Measurements from ENCODE around the gene STAP2.
A peak's percentile ranks its signal among the peaks of the same experiment; 100 is the strongest.

STAP2 gene

DNA sequence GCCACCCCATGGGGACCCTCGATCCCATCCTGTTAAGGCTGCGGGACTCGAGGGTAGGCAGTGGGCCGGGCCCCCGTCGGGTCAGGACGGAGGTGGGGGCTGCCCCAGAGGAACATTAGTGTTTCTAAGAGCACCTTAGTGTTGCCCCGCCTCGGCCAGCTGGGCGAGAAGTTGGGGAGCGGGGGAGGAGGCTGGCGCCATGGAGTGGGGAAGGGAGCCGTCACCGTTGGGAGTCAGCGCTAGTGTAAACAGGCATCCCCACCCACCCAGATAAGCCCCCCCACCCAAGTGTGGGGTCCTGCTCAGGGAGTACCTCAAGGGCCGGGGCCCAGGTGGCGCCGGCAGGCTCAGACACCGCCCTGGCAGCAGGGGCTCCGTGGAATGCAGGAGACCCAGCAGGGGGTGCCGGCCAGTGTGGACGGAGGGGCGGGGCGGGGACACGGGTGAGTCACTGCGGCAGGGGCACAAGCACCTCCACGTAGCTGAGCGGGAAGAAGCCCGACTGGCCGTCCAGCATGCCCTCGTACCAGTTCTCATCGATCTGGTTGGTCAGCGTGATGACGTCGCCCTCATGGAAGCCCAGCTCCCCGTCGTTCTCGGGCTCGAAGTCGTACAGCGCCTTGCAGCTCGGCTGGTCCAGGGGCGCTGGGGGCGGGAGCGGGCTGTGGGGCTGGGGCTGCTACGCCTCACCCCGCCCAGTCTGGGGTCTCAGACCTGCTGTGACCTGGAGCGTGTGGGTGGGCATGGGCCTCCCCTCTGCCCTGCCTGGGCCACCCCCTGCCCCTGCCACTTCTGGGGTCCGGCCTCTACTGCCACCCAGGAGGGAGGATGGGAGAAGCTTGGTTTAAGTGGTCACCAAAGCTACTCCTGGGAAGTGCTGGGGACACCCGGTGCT is 22.8 kb upstream of the STAP2 start:
- Histone ChIP-seq H3K4me3 (ENCODE audit: low read depth, low read length) (no peak overlapping the region), H3K27me3 (ENCODE audit: control insufficient read depth, insufficient read depth, low read length) (no peaks in the 10 kb centered on the region), H3K9me3 (ENCODE audit: control insufficient read depth, insufficient read depth, low read length) (no peaks in the 10 kb centered on the region), H3K27ac (ENCODE audit: low read depth, low read length) (peak overlapping the region; percentile 64), H3K36me3 (ENCODE audit: control insufficient read depth, insufficient read depth, low read length) (peaks cover 70% of the 10 kb centered on the region), H3K4me1 (ENCODE audit: control insufficient read depth, insufficient read depth, low read length) (0 out of 2 replicates have a peak, but pooled peaks cover 2% of the 10 kb centered on the region), H3K9ac (ENCODE audit: low read depth, low read length) (no peak overlapping the region)

GRCh38 chr19:4360641-4361151 is 22.1 kb upstream of the STAP2 start:
- H3K27ac ChIP-seq (ENCODE audit: low read depth, low read length): no peak overlapping the region
- no peaks in the 10 kb centered on the region for H3K27me3 ChIP-seq (ENCODE audit: control insufficient read depth, insufficient read depth, low read length)
- peaks cover 67% of the 10 kb centered on the region for H3K36me3 ChIP-seq (ENCODE audit: control insufficient read depth, insufficient read depth, low read length)
- no peak overlapping the region for H3K9ac ChIP-seq (ENCODE audit: low read depth, low read length)
- no peaks in the 10 kb centered on the region for H3K9me3 ChIP-seq (ENCODE audit: control insufficient read depth, insufficient read depth, low read length)
- no peak overlapping the region for H3K4me3 ChIP-seq (ENCODE audit: low read depth, low read length)
- H3K4me1 ChIP-seq (ENCODE audit: control insufficient read depth, insufficient read depth, low read length): 0 out of 2 replicates have a peak, but pooled peaks cover 2% of the 10 kb centered on the region

GRCh38 chr19:4360081-4360569 is 21.5 kb upstream of the STAP2 start:
- no peak overlapping the region for H3K9ac ChIP-seq (ENCODE audit: low read depth, low read length)
- H3K27ac ChIP-seq (ENCODE audit: low read depth, low read length): peak overlapping the region; percentile 17
- peaks cover 63% of the 10 kb centered on the region for H3K36me3 ChIP-seq (ENCODE audit: control insufficient read depth, insufficient read depth, low read length)
- no peak overlapping the region for H3K4me3 ChIP-seq (ENCODE audit: low read depth, low read length)
- H3K9me3 ChIP-seq (ENCODE audit: control insufficient read depth, insufficient read depth, low read length): no peaks in the 10 kb centered on the region
- H3K27me3 ChIP-seq (ENCODE audit: control insufficient read depth, insufficient read depth, low read length): no peaks in the 10 kb centered on the region
- H3K4me1 ChIP-seq (ENCODE audit: control insufficient read depth, insufficient read depth, low read length): 0 out of 2 replicates have a peak, but pooled peaks cover 2% of the 10 kb centered on the region

DNA sequence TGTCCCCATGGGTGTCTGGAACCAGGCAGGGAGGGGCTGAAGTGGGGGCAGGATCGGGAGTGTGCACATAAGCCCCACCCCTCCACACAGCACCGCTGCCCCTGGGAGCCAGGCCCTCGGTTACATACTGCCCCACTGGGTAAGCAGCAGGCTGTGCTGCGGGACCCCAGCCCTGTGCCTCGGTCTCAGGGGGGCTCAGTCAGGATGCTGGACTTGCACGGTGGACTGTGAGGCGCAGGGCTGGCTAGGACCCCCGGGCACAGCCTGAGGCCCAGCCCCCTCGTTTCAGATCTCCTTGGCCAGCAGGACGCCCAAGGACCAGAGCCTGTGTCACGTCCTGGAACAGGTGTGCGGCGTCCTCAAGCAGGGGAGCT is 21.0 kb upstream of the STAP2 start:
- no peaks in the 10 kb centered on the region for H3K9me3 ChIP-seq (ENCODE audit: control insufficient read depth, insufficient read depth, low read length)
- peaks cover 60% of the 10 kb centered on the region for H3K36me3 ChIP-seq (ENCODE audit: control insufficient read depth, insufficient read depth, low read length)
- no peak overlapping the region for H3K4me3 ChIP-seq (ENCODE audit: low read depth, low read length)
- 0 out of 2 replicates have a peak, but pooled peaks cover 2% of the 10 kb centered on the region for H3K4me1 ChIP-seq (ENCODE audit: control insufficient read depth, insufficient read depth, low read length)
- H3K27ac ChIP-seq (ENCODE audit: low read depth, low read length): no peak overlapping the region
- no peaks in the 10 kb centered on the region for H3K27me3 ChIP-seq (ENCODE audit: control insufficient read depth, insufficient read depth, low read length)
- H3K9ac ChIP-seq (ENCODE audit: low read depth, low read length): no peak overlapping the region

DNA sequence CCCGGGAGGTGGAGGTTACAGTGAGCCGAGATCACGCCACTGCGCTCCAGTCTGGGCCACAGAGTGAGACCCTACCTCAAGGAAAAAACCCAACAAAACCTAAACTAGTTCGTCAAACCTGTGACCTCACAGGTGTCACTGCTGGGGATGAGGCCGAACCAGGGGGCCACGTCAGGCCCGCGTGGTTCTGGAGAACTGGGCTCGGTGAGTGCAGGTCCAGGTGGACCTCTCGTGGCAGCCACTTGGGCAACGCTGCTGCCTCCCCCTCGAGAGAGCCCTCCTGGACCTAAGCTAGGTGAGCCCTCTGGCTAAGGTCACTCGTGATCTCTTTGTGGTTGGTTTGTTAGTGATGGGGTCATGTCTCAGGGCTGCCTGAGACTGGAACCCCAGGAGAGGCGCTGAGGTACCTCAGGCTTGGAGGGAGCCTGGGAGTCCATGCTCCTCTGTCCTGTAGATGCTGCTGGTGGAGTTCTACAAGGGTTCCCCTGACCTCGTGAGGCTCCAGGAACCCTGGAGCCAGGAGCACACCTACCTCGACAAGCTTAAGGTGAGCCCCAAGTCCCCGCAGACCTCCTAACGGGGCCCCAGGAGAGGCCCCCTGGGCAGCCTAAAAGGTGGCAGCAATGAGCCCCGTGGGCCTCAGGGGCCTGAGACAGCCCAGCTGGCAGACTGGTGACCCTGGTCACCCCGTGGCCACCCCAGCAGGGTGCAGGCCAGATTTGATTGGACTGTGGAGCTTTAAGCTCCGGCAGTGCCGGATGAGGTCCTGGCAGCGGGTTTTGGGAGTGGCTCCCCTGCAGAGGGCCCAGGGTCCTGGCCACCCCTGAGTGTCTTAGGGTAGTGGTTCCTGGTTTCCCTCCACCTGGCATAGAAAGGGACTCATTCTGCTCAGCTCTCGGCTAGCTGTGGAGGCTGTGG is 20.3 kb upstream of the STAP2 start:
- no peak overlapping the region for H3K27ac ChIP-seq (ENCODE audit: low read depth, low read length)
- no peaks in the 10 kb centered on the region for H3K9me3 ChIP-seq (ENCODE audit: control insufficient read depth, insufficient read depth, low read length)
- H3K36me3 ChIP-seq (ENCODE audit: control insufficient read depth, insufficient read depth, low read length): peaks cover 61% of the 10 kb centered on the region
- H3K9ac ChIP-seq (ENCODE audit: low read depth, low read length): no peak overlapping the region
- no peaks in the 10 kb centered on the region for H3K27me3 ChIP-seq (ENCODE audit: control insufficient read depth, insufficient read depth, low read length)
- no peak overlapping the region for H3K4me3 ChIP-seq (ENCODE audit: low read depth, low read length)
- 0 out of 2 replicates have a peak, but pooled peaks cover 2% of the 10 kb centered on the region for H3K4me1 ChIP-seq (ENCODE audit: control insufficient read depth, insufficient read depth, low read length)

GRCh38 chr19:4357921-4358326 is 19.3 kb upstream of the STAP2 start:
- H3K9ac ChIP-seq (ENCODE audit: low read depth, low read length): no peak overlapping the region

GRCh38 chr19:4357095-4357797 is 18.6 kb upstream of the STAP2 start:
- Histone ChIP-seq H3K36me3 (ENCODE audit: control insufficient read depth, insufficient read depth, low read length) (peaks cover 50% of the 10 kb centered on the region), H3K4me3 (ENCODE audit: low read depth, low read length) (no peak overlapping the region), H3K9ac (ENCODE audit: low read depth, low read length) (no peak overlapping the region), H3K4me1 (ENCODE audit: control insufficient read depth, insufficient read depth, low read length) (0 out of 2 replicates have a peak, but pooled peaks cover 2% of the 10 kb centered on the region), H3K27me3 (ENCODE audit: control insufficient read depth, insufficient read depth, low read length) (no peaks in the 10 kb centered on the region), H3K27ac (ENCODE audit: low read depth, low read length) (no peak overlapping the region), H3K9me3 (ENCODE audit: control insufficient read depth, insufficient read depth, low read length) (no peaks in the 10 kb centered on the region)

More at GRCh38 chr19:4357921-4358326, 19.3 kb upstream of the STAP2 start:
- H3K4me3 ChIP-seq (ENCODE audit: low read depth, low read length): no peak overlapping the region
- no peaks in the 10 kb centered on the region for H3K27me3 ChIP-seq (ENCODE audit: control insufficient read depth, insufficient read depth, low read length)
- peaks cover 57% of the 10 kb centered on the region for H3K36me3 ChIP-seq (ENCODE audit: control insufficient read depth, insufficient read depth, low read length)
- 0 out of 2 replicates have a peak, but pooled peaks cover 2% of the 10 kb centered on the region for H3K4me1 ChIP-seq (ENCODE audit: control insufficient read depth, insufficient read depth, low read length)
- H3K27ac ChIP-seq (ENCODE audit: low read depth, low read length): no peak overlapping the region
- no peaks in the 10 kb centered on the region for H3K9me3 ChIP-seq (ENCODE audit: control insufficient read depth, insufficient read depth, low read length)

DNA sequence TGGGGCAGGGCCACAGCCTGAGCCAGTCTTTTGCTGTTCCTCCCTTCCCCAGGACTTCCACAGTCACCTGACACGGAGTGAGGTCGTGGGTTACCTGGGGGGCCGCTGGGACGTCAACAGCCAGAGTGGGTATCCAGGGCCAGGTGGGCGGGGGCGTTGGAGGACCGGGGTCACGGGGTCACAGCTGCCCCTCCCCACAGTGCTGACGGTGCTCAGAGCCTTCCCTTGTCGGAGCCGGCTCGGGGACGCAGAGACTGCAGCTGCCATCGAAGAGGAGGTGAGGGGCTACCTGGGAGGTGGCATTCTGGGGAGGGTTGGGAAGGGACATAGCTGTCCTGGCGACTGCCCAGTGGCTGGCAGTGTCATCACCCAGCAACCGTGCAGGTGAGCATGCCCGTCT is 16.3 kb upstream of the STAP2 start:
- H3K27me3 ChIP-seq (ENCODE audit: control insufficient read depth, insufficient read depth, low read length): no peaks in the 10 kb centered on the region
- H3K4me1 ChIP-seq (ENCODE audit: control insufficient read depth, insufficient read depth, low read length): no peaks in the 10 kb centered on the region
- H3K4me3 ChIP-seq (ENCODE audit: low read depth, low read length): no peak overlapping the region
- H3K9me3 ChIP-seq (ENCODE audit: control insufficient read depth, insufficient read depth, low read length): no peaks in the 10 kb centered on the region
- H3K9ac ChIP-seq (ENCODE audit: low read depth, low read length): no peak overlapping the region
- H3K36me3 ChIP-seq (ENCODE audit: control insufficient read depth, insufficient read depth, low read length): peaks cover 40% of the 10 kb centered on the region
- H3K27ac ChIP-seq (ENCODE audit: low read depth, low read length): no peak overlapping the region

- no peaks in the 10 kb centered on the region for H3K9me3 ChIP-seq (ENCODE audit: control insufficient read depth, insufficient read depth, low read length)
- peaks cover 40% of the 10 kb centered on the region for H3K36me3 ChIP-seq (ENCODE audit: control insufficient read depth, insufficient read depth, low read length)
- H3K4me3 ChIP-seq (ENCODE audit: low read depth, low read length): no peak overlapping the region
- H3K27ac ChIP-seq (ENCODE audit: low read depth, low read length): no peak overlapping the region
- H3K9ac ChIP-seq (ENCODE audit: low read depth, low read length): no peak overlapping the region
- H3K4me1 ChIP-seq (ENCODE audit: control insufficient read depth, insufficient read depth, low read length): no peaks in the 10 kb centered on the region
- no peaks in the 10 kb centered on the region for H3K27me3 ChIP-seq (ENCODE audit: control insufficient read depth, insufficient read depth, low read length)
Measured at GRCh38 chr19:4354282-4354681, 15.7 kb upstream of the STAP2 start.

- H3K36me3 ChIP-seq (ENCODE audit: control insufficient read depth, insufficient read depth, low read length): peaks cover 32% of the 10 kb centered on the region
Measured at GRCh38 chr19:4352701-4353121, 14.1 kb upstream of the STAP2 start.

More at GRCh38 chr19:4352701-4353121, 14.1 kb upstream of the STAP2 start:
- no peaks in the 10 kb centered on the region for H3K4me1 ChIP-seq (ENCODE audit: control insufficient read depth, insufficient read depth, low read length)
- no peaks in the 10 kb centered on the region for H3K9me3 ChIP-seq (ENCODE audit: control insufficient read depth, insufficient read depth, low read length)
- no peak overlapping the region for H3K9ac ChIP-seq (ENCODE audit: low read depth, low read length)
- no peak overlapping the region for H3K4me3 ChIP-seq (ENCODE audit: low read depth, low read length)
- no peak overlapping the region for H3K27ac ChIP-seq (ENCODE audit: low read depth, low read length)
- no peaks in the 10 kb centered on the region for H3K27me3 ChIP-seq (ENCODE audit: control insufficient read depth, insufficient read depth, low read length)

All from HUES48 (cell line).